ENCODE results near the gene UPK1A.
"Not testable (repeated sequence)": the region's sequence is repeated elsewhere in the genome, so short reads cannot be mapped to it uniquely, and the experiment has no call there.

The UPK1A gene

DNA sequence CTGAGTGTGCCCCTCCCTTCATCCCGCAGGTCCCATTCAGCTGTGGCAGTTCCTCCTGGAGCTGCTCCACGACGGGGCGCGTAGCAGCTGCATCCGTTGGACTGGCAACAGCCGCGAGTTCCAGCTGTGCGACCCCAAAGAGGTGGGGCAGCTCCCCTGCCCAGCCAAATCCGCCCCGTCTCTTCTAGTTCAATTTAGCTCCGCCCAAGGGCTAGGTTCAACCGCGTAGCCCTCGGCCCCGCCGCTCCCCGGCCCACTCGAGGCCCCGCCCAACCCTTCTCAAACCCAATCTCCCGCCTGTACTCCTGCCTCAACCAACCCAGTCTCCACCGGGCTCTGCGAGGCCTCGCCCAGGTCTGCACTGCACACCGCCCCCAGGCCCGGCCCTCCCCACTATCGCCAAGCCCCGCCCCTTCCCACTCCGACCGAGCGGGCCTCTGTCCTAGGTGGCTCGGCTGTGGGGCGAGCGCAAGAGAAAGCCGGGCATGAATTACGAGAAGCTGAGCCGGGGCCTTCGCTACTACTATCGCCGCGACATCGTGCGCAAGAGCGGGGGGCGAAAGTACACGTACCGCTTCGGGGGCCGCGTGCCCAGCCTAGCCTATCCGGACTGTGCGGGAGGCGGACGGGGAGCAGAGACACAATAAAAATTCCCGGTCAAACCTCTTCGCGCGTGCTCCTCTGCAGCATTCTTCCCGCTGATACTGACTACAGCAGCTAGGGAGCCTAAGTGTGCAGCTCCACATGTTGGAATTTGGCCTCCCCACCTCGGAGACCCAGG is 21.9 kb upstream of the UPK1A start:
- DNase-seq = peak; percentile 84

DNA sequence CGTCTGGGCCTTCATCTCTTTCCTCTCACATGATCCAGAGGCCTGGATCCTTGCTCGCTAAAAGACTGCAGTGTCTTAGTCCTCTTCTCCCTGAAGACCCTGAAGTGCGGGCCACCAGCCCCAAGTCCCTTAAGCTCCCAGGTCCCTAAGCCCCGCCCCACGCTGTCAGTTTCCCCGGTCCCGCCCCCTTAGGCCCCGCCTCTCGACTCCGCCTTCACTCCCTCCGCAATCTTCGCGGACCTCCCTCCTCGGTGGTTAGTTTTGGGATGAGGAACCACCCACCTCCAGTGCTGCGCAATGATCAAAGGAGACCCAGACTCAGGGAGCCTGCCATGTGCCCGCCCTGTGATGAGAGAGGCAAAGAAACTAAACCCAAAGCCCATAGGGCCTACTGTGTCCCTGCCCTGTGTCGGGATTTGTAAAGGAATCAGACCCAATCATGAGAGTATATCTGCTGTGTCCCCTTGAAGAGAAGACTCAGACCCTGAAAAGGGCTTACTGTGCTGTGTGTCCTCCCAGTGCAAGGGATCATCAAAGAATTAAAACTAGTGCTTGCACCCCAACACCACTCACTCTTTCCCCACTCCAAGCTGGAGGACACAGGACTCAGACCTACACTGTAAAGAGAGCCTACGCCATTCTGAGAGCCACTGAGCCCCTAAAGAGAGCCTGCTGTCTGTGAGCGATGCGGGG is 21.2 kb upstream of the UPK1A start:
- DNase-seq = no peak

DNA sequence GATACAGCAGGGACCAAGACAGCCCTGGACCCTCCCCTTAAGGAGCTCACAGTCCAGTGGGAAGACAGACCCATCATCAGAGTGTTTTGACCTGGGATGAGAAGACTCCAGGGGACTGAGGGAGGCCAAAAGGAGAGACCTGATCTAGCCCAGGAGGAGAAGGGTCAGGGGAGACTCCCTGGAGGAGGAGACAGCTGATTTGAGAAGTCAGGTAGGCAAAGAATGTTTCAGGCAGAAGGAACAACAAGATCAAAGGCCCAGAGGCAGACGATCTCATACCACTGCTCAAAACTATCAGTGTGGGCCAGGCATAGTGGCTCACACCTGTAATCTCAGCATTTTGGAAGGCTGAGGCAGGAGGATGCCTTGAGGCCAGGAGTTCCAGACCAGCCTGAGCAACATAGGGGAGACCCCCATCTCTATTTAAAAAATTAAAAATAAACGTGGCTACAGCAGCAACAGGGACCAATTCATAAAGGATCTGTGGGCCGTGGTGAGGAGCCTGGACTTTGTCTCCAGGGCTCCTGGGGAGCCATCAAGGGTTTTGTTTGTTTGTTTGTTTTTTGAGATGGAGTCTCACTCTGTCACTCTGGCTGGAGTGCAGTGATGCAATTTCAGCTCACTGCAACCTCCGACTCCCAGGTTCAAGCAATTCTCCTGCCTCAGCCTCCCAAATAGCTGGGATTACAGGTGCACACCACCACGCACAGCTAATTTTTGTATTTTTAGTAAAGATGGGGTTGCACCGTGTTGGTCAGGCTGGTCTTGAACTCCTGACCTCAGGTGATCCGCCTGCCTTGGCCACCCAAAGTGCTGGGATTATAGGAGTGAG is 20.4 kb upstream of the UPK1A start:
- DNase-seq = no peak

DNA sequence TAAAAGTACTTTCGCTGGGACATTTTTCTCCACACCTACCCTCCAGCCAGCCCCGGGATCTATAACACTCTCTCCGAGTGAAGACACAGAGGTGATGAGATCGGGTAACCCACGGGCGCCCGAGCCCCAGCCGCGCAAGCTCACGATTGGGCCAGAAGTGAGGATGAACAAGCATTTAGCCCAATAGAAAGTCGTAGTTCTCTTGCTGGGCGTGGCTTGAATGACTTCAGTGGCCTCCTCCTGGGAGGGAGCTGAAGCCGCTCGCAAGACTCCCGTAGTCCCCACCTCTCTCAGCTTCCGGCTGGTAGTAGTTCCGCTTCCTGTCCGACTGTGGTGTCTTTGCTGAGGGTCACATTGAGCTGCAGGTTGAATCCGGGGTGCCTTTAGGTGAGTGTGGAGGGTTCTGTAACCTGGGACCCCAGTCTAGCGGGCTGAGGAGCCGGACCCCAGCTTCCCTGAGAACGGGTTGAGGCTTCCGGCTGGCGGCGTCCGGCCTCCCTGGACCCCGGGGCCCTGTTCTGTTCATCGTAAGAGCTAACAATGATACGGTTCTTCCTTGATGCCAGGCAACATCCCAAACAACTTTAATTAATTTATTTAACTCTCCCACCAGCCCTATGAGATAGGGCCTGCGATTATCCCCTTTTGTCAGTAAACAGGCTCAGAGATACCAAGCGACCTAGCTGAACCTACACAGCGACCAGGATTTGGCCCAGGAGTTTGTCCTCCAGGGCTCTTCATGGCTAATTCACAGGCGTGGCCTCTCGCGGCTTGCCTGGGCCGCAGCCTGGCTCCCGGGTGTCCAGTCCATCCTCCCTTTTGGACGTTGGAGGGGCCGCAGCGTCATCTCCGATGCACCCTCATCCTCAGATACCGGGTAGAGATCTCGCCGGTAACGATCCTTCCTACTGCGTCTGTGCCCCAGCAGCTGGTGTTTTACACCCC is 18.0 kb upstream of the UPK1A start, which contains the start of gene COX6B1:
Gene COX6B1 (plus strand): TSS at position 307 of the 945 bp plus-strand sequence. CDS start 2,921 bp downstream, outside the sequence.
- peak; percentile 78 for DNase-seq

DNA sequence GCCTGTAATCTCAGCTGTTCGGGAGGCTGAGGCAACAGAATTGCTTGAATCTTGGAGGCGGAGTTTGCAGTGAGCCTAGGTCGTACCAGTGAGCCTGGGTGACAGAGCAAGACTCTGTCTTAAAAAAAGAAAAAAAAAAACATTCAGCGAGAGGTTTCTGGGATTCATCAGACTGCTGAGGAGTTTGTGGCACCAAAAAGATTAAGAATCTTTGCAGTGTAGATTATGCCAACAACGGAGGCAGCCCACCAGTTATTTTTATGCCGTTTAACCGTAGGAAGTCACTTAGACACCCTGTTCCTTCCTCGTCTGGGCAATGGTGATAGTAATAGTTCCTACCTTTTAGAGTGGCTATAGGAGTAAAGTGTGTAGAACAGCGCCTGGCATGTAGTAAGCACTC is 15.7 kb upstream of the UPK1A start:
- no peak for DNase-seq

DNA sequence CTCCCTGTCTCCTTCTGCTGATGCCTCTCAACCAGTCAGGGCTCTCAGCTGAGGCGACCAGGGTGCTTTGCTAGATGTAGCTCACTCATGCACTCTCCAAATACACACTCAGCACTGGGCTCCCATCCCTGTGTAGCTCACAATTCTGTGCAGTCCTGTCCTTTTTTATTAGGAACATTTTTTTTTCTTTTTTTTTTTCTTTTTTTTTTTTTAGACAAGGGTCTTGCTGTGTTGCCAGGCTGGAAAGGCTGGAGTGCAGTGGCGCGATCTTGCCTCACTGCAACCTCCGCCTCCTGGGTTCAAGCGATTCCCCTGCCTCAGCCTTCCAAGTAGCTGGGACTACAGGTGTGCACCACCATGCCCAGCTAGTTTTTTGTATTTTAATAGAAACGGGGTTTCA is 11.5 kb upstream of the UPK1A start:
- not testable (repeated sequence) for DNase-seq

DNA sequence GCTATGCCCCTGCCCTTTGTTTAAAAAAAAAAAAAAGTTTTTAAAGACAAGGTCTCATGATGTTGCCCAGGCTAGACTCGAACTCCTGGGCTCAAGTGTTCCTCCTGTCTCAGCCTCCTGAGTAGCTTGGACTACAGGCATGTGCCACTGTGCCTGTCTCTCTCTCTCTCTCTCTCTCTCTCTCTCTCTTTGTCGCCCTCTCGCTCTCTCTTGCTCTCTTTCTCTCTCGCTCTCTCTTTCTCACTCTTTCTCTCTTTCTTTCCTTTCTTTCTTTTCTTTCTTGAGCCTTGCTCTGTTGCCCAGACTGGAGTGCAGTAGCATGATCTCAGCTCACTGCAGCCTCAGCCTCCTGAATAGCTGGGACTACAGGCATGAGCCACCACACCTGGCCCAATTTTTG is 10.7 kb upstream of the UPK1A start:
- no peak for DNase-seq

DNA sequence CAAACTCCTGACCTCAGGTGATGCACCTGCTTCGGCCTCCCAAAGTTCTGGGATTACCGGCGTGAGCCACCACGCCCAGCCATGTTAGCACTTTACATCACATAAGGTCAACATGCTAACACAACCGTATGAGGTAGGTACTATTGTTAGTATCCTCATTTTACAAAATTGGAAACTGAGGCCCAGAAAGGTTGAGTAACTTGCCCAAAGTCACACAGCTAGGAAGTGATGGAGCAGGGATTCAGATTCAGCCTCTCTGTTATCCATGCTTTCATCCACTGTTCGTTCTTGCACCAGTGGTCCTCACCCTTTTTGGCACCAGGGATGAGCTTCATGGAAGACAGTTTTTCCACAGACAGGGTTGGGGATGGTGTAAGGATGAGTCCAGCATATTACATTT is 9.6 kb upstream of the UPK1A start:
- DNase-seq = no peak

DNA sequence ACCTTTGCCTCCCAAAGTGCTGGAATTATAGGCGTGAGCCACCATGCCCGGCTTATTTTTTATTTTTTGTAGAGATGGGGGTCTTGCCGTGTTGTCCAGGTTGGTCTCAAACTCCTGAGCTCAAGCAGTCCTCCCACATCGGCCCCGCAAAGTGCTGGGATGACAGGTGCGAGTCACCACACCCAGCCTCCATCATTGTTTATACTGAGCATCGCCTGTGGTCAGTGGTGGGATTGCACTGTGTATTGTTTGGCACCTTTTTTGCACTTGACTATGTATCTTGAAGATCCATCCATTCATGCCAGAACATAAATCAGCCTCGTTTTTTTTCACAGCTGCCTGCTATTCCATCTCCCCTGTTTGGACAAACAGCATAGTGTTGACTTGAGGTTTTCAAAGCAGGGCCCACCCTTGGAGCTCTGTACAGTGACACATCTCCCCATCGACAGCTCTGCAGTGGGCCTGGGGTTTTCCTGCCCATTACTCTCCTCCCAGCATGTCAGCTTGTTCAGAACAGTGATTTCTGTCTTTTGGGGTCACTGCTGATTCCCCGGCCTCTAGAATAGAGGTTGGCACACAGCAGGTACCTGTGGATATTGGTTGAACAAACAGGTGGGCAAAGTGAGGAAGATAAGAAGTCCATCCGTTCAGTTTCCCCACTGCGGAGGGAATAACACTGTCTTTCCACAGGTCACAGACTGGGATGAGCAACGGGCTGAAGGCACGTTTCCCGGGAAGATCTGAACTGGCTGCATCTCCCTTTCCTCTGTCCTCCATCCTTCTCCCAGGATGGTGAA is 8.2 kb upstream of the UPK1A start:
- no peak for DNase-seq

DNA sequence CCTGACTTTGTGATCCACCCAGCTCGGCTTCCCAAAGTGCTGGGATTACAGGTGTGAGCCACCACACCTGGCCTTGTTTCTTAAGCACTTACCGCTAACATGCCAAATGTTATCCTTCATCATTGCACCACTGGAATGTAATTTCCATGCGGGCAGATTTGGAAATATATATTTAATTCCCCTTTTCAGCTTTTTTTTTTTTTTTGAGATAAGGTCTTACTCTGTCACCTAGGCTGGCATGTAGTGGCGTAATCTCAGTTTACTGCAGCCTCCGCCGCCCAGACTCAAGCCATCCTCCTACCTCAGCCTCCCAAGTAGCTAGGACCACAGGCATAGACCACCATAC is 4.3 kb upstream of the UPK1A start:
- no peak for DNase-seq

DNA sequence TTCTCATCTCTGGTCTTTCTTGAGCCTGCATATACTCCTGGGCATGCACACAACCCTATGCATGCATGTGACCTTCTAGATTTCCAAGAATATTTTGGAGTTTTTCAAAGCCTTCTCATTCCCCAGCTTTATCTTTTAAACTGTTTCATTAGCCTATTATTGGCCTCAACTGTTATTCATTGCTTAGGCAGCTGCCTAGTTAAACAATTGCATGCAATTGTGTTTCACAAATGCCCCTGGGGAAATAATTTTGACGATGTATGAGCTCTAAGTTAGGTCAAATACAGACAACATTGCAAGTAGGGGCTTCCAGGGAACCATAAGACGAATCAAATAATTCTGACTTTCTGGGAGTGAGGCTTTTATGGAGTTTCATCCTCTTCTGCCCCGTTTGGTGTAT is 2.3 kb upstream of the UPK1A start:
- no peak for DNase-seq

DNA sequence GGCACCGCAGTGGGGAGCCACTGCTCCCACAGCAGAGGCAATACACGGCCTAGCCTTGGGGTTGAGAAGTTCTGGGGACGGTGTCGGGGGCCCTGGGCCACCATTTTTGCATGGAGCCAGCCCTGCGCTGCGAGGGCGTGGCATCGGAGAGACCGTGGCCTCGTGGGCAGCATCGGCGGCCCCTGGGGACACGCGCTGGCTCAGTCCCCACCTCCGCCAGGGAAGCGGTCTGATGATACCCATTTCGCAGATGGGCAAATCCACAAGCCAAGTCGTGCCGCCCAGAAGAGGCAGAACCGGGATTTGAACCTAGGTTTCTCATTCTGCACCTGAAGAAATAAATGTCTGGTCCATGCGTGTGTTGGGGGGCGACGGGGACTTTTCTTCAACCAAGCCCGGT is 1.2 kb upstream of the UPK1A start:
- DNase-seq = no peak

DNA sequence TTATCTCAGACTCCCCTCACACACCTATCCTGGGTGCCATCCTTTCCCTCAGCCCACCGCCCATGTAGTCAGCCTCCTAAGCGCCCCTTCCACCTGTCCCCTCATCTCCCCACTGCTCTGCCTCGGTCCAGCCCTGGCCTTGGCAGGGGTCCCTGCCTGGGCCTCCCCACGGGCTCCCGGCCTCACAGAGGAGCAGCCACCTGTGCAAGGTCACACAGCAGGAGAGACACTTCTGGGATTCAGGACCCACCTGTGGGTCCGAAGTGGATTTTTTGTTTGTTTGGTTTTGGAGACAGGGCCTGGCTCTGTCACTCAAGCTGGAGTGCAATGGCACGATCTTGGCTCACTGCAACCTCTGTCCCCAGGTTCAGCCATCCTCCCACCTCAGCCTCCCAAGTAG is 713 bp upstream of the UPK1A start:
- no peak for DNase-seq

DNA sequence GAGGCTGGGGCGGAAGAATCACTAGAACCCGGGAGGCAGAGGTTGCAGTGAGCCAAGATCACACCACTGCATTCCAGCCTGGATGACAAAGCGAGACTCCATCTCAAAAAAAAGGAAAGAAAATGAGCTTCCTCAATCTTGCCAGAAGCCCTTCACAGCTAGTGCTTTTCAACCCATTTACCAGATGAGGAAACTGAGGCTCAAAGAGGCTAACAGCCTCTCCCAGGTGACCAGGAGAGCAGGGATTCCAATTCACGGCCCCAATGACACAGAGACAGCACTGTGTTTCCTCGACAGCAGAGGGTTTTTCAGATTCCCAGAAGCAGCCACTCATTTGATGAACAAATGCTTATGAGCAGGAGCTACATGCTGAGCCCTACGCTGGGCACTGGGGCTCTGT is 3.2 kb downstream of the UPK1A start:
- DNase-seq = no peak

DNA sequence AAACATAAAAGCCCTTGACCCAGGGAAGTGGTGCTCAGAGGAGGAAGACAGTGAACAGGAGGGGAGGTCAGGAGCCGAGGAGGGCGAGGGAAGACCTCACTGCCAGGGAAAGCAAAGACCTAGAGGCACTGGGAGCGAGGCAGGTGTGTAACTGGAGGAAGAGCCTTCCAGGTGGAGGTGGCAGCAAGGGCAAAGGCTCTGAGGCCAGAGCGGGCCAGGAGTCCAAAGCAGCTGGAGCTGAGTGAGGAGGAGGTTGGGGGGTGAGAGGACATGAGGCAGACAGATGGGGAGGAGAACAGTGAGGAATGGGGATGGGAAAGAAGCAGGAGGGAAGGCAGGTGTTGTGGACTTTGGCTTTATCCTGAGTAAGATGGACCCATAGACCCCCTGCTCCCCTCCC is 3.7 kb downstream of the UPK1A start:
- DNase-seq = no peak

DNA sequence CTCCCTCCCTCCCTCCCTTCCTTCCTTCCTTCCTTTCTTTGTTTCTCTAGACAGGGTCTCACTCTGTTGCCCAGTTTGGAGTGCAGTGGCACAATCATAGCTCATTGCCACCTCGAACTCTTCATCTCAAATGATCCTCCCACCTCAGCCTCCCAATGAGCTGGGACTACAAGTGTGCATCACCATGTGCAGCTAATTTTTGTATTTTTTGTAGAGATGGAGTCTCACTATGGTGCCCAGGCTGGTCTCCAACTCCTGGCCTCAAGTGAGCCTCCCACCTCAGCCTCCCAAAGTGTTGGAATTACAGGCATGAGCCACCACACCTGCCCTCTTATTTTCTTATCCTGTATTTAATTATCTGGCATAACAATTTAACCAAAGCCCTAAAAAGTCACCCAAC is 4.4 kb downstream of the UPK1A start:
- no peak for DNase-seq

DNA sequence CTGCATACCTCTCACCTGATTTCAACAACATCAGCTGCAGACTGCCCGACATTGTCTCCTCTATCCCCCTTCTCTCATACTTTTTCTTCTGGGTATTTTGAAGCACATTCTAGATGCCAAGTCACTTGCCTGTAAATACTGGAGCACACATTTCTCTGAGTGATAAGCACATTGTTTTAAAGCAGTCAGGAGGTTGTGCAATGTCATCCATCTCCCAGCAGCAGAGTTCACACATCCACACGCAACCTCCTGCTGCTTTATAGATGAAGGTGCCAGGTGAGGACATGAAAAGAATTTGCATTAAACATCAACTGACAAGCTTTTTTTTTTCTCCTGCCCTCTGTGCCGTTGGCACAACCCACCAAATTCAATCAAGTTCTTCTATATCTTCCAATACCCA is 5.5 kb downstream of the UPK1A start:
- no peak for DNase-seq

DNA sequence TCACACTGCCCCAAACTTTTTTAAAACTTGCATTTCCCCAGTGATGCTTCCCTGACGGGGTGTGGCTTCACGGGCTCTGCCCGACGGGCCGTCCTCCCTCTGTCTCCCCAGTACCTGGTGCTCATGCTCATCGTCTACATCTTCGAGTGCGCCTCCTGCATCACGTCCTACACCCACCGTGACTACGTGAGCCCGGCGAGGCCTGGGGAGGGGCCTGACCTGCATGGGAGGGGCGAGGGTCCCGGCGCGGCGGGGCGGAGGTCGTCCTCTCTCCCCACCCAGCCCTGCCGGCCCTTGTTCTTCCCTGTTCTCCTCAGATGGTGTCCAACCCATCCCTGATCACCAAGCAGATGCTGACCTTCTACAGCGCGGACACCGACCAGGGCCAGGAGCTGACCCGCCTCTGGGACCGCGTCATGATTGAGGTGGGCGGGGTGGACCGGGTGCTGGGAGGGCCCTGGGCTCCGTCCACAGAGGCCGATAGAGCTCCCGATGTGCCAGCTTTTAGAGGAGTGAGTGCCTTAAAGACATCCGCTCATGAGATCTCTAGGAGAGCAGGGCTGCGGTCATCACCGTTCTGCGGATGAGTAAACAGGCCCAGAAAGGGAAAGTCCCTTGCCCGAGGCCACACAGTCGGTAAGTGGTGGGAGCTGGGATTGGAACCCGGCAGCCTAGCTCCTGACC is 6.9 kb downstream of the UPK1A start:
- no peak for DNase-seq

DNA sequence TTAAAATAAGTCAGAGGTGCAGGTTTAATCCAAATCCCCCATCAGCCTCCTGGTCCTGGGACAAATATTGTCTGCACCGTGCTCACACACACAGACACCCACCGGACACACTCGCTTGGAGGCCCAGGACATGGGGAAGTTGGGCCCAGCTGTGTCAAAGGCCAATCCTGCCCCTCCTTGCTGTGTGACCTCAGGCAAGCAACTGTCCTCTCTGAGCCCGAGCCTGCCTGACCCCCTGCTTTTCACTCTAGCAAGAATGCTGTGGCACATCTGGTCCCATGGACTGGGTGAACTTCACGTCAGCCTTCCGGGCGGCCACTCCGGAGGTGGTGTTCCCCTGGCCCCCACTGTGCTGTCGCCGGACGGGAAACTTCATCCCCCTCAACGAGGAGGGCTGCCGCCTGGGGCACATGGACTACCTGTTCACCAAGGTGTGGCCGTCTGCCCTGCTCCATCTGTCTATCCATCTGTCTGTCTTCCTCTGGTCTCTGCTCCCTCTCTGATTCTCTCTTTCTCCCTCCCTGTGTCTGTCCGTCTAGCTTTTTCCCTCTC is 9.3 kb downstream of the UPK1A start:
- no peak for DNase-seq

DNA sequence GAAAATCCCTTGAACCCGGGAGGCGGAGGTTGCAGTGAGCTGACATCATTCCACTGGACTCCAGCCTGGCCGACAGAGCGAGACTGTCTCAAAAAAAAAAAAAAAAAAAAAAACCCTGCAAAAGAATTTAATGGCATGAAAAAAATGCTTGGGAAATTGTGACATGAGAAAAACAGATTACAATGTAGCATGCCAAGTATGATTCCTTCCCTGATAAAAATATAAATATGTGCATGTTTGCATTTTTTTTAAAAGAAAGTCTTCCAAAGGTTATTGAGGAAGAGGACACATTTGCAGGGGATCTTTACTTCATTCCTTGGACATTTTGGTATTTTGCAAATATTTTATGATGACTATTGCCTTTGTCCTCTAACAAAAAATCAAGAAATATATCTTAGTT is 23.5 kb downstream of the UPK1A start:
- DNase-seq = no peak
